Measurements from ENCODE around the gene SUGP1.

- TF ChIP-seq CTCF (IDR thresholded peaks at IDR 0.05 in 8 of 11, conservative IDR thresholded peaks at IDR 0.05 in 3 of 11) (no peak), POLR2A (IDR thresholded peaks at IDR 0.05) (no peak)
These were observed 93.1 kb downstream of the SUGP1 start for GRCh38 chr19:19227217-19227616.
